GM12873 (cell line): ENCODE measurements around the gene WT1.

ENCODE experiments used
- TF ChIP-seq, protein P1 (sequence below): IDR thresholded peaks from 2 replicates; pipeline ENCODE4 v1.5.1; 2012; ENCODE audit warnings: low read depth, mild to moderate bottlenecking, moderate library complexity, low read length, control low read depth; ENCODE audit not compliant: insufficient read depth; ENCODE audit errors: missing control alignments

The WT1 gene

DNA sequence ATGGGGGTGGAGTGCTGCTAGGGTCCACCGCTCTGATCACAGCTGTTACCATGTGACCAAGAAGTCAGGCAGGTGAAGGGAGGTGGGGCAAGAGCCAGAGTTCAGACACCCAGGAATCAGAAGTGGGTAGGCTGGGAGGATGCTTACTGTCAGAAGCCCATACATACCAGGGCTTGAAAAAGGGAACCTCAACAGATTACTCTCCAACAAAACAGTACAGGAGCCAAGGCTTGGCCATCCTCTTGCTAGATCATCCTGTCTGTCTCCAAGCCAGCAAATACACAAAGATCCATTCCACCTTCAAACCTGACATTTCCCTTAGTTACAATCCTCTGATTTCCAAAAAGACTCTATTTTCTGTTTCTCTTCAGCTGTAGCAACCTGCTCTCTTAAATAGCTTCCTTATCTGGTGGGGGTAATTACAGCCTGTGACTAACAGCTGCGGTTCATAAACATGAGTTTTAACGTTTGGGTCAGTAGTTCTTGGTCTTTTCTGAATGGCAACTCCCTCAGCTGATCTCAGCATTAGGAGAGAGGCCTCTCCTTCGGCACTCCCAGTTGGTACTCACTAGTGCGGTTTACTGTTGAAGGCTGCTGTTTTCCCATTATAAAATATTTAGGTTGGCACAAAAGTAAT, 31.1 kb upstream of the WT1 start:
- TF ChIP-seq, protein P1, sequence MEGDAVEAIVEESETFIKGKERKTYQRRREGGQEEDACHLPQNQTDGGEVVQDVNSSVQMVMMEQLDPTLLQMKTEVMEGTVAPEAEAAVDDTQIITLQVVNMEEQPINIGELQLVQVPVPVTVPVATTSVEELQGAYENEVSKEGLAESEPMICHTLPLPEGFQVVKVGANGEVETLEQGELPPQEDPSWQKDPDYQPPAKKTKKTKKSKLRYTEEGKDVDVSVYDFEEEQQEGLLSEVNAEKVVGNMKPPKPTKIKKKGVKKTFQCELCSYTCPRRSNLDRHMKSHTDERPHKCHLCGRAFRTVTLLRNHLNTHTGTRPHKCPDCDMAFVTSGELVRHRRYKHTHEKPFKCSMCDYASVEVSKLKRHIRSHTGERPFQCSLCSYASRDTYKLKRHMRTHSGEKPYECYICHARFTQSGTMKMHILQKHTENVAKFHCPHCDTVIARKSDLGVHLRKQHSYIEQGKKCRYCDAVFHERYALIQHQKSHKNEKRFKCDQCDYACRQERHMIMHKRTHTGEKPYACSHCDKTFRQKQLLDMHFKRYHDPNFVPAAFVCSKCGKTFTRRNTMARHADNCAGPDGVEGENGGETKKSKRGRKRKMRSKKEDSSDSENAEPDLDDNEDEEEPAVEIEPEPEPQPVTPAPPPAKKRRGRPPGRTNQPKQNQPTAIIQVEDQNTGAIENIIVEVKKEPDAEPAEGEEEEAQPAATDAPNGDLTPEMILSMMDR = no peak

DNA sequence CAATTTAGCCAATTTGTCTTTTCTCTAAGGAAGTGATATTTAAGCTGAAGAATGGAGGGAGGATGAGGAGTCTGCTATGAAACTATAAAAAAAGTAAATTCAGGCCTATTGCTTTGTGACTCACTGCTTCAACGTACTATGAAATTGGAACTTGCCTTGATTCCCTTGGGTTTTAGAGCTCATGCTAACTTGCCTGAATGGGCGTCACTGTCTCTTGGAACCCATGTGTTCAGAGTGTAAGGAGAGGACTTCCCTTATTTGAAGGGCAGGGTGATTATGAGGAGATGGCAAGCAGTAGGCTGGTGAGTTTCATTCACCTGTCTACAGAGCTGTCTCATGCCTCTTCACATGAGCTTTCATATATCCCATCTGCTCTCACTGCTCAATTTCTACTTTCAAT, 28.7 kb upstream of the WT1 start:
- TF ChIP-seq, protein P1 = no peak

DNA sequence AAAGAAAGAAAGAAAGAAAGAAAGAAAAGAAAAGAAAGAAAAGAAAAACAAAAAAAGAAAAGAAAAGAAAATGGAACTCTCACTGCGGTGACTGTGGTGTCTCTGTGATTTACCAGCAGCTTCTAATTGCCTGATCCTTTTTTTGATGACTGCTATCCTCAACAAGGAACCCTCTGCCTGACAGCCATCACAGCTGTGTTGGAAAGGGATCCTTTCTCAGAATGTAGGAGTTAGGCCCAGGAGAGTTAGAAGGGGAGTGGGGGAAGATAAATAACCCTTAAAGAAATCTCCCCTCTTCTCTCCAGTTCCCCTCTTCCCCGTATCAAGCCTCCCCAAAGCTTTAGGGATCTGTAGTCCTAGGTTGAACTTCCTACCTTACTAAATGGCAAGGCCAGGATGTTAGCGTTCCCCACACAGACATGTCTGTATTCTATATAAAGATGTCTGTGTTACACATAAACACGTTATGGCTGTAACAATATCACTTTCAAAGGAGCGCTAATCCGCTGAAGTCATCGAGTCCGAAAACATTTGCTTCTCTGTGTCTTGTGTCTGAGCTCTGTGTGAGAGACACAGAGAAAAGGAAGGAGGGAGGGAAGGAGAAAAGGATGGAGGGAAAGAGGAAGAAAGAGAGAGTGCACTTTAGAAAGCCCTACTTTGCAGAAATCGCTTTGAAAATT, 26.8 kb upstream of the WT1 start:
- TF ChIP-seq, protein P1 = no peak

GRCh38 chr11:32456864-32457263, 21.5 kb upstream of the WT1 start:
- TF ChIP-seq, protein P1 = no peak

GRCh38 chr11:32454993-32455392, 19.7 kb upstream of the WT1 start:
- TF ChIP-seq, protein P1 = no peak

DNA sequence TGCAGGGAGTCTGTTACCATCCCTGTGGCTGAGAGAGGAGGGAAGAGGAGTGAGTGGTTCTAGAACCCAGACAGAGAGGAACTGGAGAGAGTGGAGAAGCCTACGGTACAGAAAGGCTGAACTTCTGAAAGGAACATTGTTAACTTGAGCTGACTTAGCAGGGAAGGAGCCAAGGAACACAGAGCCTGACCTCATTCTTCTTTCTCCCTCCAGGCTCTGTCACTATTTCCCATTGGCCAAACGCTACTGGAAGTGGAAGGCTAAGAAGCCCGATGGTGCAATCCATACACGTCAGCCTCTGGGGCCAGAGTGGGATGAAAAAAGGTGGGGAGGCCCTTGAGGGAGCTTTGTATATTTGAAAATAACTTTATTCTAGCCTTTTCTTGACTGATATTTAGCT, 16.5 kb upstream of the WT1 start:
- TF ChIP-seq, protein P1 = no peak

GRCh38 chr11:32450372-32450771, 15.0 kb upstream of the WT1 start:
- TF ChIP-seq, protein P1 = no peak
